ENCODE measurements around the gene UST. TPM values are rescaled to one million over a fixed set of nuclear protein-coding genes. Genes with fewer than 3 reads are reported as not detected.
"Not testable (repeated sequence)": the region's sequence is repeated elsewhere in the genome, so short reads cannot be mapped to it uniquely, and the experiment has no call there.

The UST gene
- total and polyA plus RNA-seq, 2 experiments from 2014 or later: 8.0 to 11.7 TPM

DNA sequence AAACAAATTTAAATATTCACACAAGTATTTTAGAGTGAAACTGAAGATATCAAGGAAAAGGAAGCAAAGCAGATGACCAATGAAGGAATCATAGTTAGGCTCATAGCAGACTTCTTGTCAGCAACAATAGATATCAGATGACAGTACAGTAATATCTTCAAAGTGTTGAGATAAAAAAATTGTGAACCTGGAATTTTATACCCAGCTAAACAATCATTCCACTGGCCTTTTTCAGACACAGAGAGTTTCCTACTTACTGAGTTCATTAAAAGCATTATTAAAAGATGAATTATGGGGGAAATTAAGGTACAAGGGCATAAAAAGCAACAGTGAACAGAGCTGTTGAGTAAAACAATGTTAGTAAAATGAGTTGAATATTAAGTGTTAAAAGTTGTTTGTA, 254.6 kb downstream of the UST start:
- no peak for TF ChIP-seq EZH2phosphoT487 (IDR thresholded peaks at IDR 0.05; ENCODE audit: low read depth, severe bottlenecking, unreplicated experiment)
- TF ChIP-seq, protein P1, sequence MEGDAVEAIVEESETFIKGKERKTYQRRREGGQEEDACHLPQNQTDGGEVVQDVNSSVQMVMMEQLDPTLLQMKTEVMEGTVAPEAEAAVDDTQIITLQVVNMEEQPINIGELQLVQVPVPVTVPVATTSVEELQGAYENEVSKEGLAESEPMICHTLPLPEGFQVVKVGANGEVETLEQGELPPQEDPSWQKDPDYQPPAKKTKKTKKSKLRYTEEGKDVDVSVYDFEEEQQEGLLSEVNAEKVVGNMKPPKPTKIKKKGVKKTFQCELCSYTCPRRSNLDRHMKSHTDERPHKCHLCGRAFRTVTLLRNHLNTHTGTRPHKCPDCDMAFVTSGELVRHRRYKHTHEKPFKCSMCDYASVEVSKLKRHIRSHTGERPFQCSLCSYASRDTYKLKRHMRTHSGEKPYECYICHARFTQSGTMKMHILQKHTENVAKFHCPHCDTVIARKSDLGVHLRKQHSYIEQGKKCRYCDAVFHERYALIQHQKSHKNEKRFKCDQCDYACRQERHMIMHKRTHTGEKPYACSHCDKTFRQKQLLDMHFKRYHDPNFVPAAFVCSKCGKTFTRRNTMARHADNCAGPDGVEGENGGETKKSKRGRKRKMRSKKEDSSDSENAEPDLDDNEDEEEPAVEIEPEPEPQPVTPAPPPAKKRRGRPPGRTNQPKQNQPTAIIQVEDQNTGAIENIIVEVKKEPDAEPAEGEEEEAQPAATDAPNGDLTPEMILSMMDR (IDR thresholded peaks at IDR 0.05; ENCODE audit: poor library complexity): no peak
- TF ChIP-seq EZH2 (IDR thresholded peaks at IDR 0.05; ENCODE audit: borderline replicate concordance): no peak
- Histone ChIP-seq H2AFZ (no peak overlapping the region), H3K4me3 (no peak overlapping the region), H3K4me2 (no peak overlapping the region), H3K79me2 (no peaks in the 10 kb centered on the region), H3K9me3 (ENCODE audit: low read depth) (peaks cover 8% of the 10 kb centered on the region), H3K36me3 (replicated peaks; ENCODE audit: insufficient read depth, low read depth) (no peaks in the 10 kb centered on the region), H3K9me2 (replicated peaks; ENCODE audit: insufficient read depth) (no peaks in the 10 kb centered on the region), H3K27ac (no peak overlapping the region), H3K4me1 (ENCODE audit: insufficient read depth) (no peaks in the 10 kb centered on the region), H4K20me1 (ENCODE audit: insufficient read depth, poor library complexity, severe bottlenecking) (no peaks in the 10 kb centered on the region), H3K27me3 (no peaks in the 10 kb centered on the region)
- DNase-seq (ENCODE audit: low spot score): no peak

DNA sequence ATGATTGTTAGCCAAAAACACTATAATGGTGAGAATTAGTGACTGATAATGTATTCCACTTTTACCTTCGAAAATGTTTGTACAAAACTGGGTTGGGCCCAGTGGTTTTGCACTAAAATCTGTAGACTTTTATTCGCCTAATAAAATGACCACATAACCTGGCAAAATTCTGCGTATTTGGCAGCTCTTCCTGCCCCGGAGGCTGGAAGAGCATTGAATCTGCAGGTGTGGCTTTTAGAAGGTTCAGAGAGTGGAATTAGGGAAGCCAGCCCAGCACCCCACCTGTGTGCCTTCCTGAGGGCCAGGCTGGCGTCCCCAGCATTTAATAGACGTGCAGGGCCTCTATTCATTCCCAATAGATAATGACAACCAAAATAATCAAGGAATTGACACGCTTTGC, 256.7 kb downstream of the UST start:
- H3K4me3 ChIP-seq: no peak overlapping the region
- no peak overlapping the region for H2AFZ ChIP-seq
- H3K9me2 ChIP-seq (replicated peaks; ENCODE audit: insufficient read depth): no peaks in the 10 kb centered on the region
- no peaks in the 10 kb centered on the region for H4K20me1 ChIP-seq (ENCODE audit: insufficient read depth, poor library complexity, severe bottlenecking)
- DNase-seq (ENCODE audit: low spot score): no peak
- no peak overlapping the region for H3K27ac ChIP-seq
- H3K9me3 ChIP-seq (ENCODE audit: low read depth): peaks cover 8% of the 10 kb centered on the region
- H3K36me3 ChIP-seq (replicated peaks; ENCODE audit: insufficient read depth, low read depth): no peaks in the 10 kb centered on the region
- H3K79me2 ChIP-seq: no peaks in the 10 kb centered on the region
- WGBS (ENCODE audit: low lambda C conversion rate, missing lambda C conversion rate): 92% methylated on average over 7 of the region's 7 CpGs
- no peak for TF ChIP-seq EZH2 (IDR thresholded peaks at IDR 0.05; ENCODE audit: borderline replicate concordance)
- TF ChIP-seq, protein P1 (IDR thresholded peaks at IDR 0.05; ENCODE audit: poor library complexity): no peak
- TF ChIP-seq EZH2phosphoT487 (IDR thresholded peaks at IDR 0.05; ENCODE audit: low read depth, severe bottlenecking, unreplicated experiment): no peak
- no peak overlapping the region for H3K4me2 ChIP-seq
- no peaks in the 10 kb centered on the region for H3K27me3 ChIP-seq
- H3K4me1 ChIP-seq (ENCODE audit: insufficient read depth): no peaks in the 10 kb centered on the region

DNA sequence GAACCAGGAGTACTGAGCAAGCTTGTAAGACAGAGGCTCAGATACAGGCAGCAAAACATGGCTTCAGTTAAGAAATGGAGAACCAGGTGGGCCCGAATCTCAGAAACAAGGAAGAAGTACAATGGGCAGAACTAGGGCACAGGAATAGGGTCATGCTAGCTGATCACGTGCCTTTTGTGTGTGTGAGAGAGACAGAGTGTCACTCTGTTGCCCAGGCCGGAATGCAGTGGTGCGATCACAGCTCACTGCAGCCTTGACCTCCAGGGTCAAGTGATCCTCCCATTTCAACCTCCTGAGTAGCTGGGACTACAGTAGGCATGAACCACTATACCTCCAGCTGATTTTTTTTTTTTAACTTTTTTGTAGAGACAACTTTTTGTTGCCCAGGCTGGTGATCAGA, 257.8 kb downstream of the UST start:
- H3K9me3 ChIP-seq (ENCODE audit: low read depth): peaks cover 8% of the 10 kb centered on the region

DNA sequence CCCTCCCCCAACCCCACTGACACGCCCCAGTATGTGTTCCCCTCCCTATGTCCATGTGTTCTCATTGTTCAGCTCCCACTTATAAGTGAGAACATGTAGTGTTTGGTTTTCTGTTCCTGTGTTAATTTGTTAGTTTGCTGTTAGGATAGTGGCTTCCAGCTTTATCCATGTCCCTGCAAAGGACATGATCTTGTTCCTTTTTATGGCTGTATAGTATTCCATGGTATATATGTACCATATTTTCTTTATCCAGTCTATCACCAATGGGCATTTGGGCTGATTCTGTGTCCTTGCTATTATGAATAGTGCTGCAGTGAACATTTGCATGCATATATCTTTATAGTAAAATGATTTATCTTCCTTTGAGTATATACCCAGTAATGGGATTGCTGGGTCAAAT, 259.4 kb downstream of the UST start:
- 100% methylated on average over 1 of the region's 1 CpG for WGBS (ENCODE audit: low lambda C conversion rate, missing lambda C conversion rate)
- H2AFZ ChIP-seq: not testable (repeated sequence)

More for the DNA sequence above, 257.8 kb downstream of the UST start:
- Histone ChIP-seq H3K4me2 (no peak overlapping the region), H3K27ac (no peak overlapping the region), H3K4me1 (ENCODE audit: insufficient read depth) (no peaks in the 10 kb centered on the region), H3K4me3 (no peak overlapping the region), H3K27me3 (no peaks in the 10 kb centered on the region), H4K20me1 (ENCODE audit: insufficient read depth, poor library complexity, severe bottlenecking) (no peaks in the 10 kb centered on the region), H3K9me2 (replicated peaks; ENCODE audit: insufficient read depth) (no peaks in the 10 kb centered on the region), H2AFZ (no peak overlapping the region), H3K79me2 (no peaks in the 10 kb centered on the region), H3K36me3 (replicated peaks; ENCODE audit: insufficient read depth, low read depth) (no peaks in the 10 kb centered on the region)
- WGBS (ENCODE audit: low lambda C conversion rate, missing lambda C conversion rate): 96% methylated on average over 4 of the region's 4 CpGs
- no peak for TF ChIP-seq EZH2 (IDR thresholded peaks at IDR 0.05; ENCODE audit: borderline replicate concordance)
- TF ChIP-seq, protein P1 (IDR thresholded peaks at IDR 0.05; ENCODE audit: poor library complexity): no peak
- TF ChIP-seq EZH2phosphoT487 (IDR thresholded peaks at IDR 0.05; ENCODE audit: low read depth, severe bottlenecking, unreplicated experiment): no peak
- DNase-seq (ENCODE audit: low spot score): no peak

More for the DNA sequence above, 259.4 kb downstream of the UST start:
- DNase-seq (ENCODE audit: low spot score); H4K20me1 ChIP-seq (ENCODE audit: insufficient read depth, poor library complexity, severe bottlenecking); H3K36me3 ChIP-seq (replicated peaks; ENCODE audit: insufficient read depth, low read depth); H3K4me3 ChIP-seq; H3K4me1 ChIP-seq (ENCODE audit: insufficient read depth); H3K79me2 ChIP-seq; H3K4me2 ChIP-seq; H3K27ac ChIP-seq; H3K27me3 ChIP-seq; H3K9me3 ChIP-seq (ENCODE audit: low read depth); H3K9me2 ChIP-seq (replicated peaks; ENCODE audit: insufficient read depth): not testable (repeated sequence)
